WERI-Rb-1 (cell line): Measurements from ENCODE around the gene MMEL1.

ENCODE experiments used
- DNase-seq: peaks from one replicate; pipeline ENCODE4 v3.0.0-alpha.2; 2020
- H3K27ac ChIP-seq: fragments of 250-450 bp; sonication (Bioruptor Pico); 2 replicates; pipeline ENCODE4 v1.5.1; 2020; ENCODE audit warnings: mild to moderate bottlenecking, moderate library complexity
- H3K27me3 ChIP-seq: fragments of 250-450 bp; sonication (Bioruptor Pico); 2 replicates; pipeline ENCODE4 v1.5.1; 2021; ENCODE audit warnings: mild to moderate bottlenecking, low read depth, moderate library complexity; ENCODE audit not compliant: insufficient read depth, severe bottlenecking
- H3K36me3 ChIP-seq: fragments of 250-450 bp; sonication (Bioruptor Pico); 2 replicates; pipeline ENCODE4 v1.5.1; 2020; ENCODE audit warnings: mild to moderate bottlenecking, moderate library complexity
- H3K4me3 ChIP-seq: 2 replicates; pipeline ENCODE4 v1.5.1; 2011; ENCODE audit warnings: low read depth, mild to moderate bottlenecking, control low read depth, low read length
- H3K9me3 ChIP-seq: fragments of 250-450 bp; sonication (Bioruptor Pico); 2 replicates; pipeline ENCODE4 v1.5.1; 2021; ENCODE audit warnings: mild to moderate bottlenecking, moderate library complexity; ENCODE audit not compliant: severe bottlenecking
- CTCF ChIP-seq: IDR thresholded peaks from 2 replicates; pipeline ENCODE4 v1.5.1; 2011; ENCODE audit warnings: low read depth, mild to moderate bottlenecking, control low read depth, inconsistent platforms, low read length

Gene MMEL1

GRCh38 chr1:2540816-2541492 is 91.9 kb downstream of the MMEL1 start:
- peak; percentile 57 for DNase-seq
- H3K4me3 ChIP-seq, result peak overlapping the region; percentile 17
- TF ChIP-seq CTCF, result no peak

More at GRCh38 chr1:2540816-2541492, 91.9 kb downstream of the MMEL1 start:
- Histone ChIP-seq H3K27me3 (no peaks in the 10 kb centered on the region), H3K27ac (peak overlapping the region; percentile 59), H3K36me3 (no peaks in the 10 kb centered on the region), H3K9me3 (no peaks in the 10 kb centered on the region)
